HG03159 (cell line): ENCODE results near the gene RECK.
"Not testable (repeated sequence)": the region's sequence is repeated elsewhere in the genome, so short reads cannot be mapped to it uniquely, and the experiment has no call there.

Source experiments
- ATAC-seq: cut with Tn5 transposase; IDR thresholded peaks from one replicate; pipeline ENCODE4 v1.9.1; 2021; ENCODE audit warnings: mild to moderate bottlenecking, moderate library complexity; ENCODE audit not compliant: unreplicated experiment

Gene RECK

DNA sequence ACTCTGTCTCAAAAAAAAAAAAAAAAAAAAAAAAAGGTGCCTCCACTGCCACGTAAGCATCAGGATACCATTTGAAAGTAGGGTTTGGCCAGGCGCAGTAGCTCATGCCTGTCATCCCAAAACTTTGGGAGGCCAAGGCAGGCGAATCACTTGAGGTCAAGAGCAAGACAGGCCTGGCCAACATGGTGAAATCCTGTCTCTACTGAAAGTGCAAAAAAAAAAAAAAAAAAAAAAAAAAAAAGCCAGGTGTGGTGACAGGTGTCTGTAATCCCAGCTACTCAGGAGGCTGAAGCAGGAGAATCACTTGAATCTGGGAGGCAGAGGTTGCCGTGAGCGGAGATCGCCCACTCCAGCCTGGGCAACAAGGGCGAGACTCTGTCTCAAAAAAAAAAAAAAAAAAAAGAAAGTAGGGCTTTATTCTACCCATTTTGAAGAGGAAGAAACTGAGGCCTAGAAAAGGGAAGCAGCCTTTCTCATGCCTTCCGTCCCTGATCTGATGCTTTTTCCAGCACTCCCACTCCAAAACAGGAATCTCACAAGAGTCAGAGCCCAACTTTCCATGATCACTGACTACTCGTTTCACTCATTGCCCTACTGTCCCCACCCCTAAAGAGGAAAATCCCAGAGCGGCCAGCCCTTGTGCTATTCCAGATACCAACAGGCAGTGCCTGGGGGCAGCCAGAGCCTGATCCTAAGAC, 116.2 kb downstream of the RECK start:
- no peak for ATAC-seq

DNA sequence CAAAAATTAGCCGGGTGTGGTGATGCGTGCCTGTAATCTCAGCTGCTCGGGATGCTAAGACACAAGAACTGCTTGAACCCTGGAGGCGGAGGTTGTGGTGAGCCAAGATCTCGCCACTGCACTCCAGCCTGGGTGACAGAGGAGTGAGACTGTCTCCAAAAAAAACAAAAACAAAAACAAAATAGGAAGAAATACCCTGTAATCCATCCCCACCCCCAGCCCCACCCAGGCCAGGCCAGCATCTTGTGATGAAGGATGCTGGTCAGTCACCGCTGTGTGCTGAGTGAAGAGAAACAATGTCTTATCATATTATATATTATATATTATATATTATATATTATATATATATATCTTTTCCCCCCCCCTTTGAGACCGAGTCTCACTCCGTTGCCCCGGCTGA, 117.0 kb downstream of the RECK start:
- no peak for ATAC-seq

DNA sequence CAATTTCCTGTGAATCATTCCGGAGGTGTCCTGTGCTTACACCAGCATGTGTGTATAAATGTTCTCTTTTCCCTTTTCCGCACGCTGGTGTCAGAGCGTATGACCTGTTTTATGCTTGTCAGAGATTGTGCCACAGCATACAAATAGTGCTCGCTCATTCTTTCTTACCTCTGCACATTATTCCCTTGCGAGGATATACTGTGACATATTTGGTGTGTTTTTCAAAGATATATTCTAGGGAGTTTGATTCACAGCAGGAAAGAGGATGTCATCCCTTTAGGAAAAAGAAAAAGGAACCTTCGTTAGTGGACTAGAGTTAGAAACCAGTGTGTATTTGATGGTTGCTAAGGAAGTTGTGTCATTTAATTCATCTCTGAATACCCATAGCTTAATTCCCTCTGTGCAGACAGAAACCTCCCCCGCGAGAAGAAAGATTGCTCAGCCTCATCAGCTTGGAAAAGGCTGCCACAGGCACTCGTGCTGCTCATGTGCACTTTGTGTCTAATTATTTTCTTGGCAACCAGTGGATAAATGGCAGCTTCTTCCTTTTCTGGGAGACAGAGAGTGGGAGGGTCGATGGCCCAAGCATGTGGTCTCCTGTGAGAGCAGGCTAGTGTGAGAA, 117.7 kb downstream of the RECK start:
- no peak for ATAC-seq

DNA sequence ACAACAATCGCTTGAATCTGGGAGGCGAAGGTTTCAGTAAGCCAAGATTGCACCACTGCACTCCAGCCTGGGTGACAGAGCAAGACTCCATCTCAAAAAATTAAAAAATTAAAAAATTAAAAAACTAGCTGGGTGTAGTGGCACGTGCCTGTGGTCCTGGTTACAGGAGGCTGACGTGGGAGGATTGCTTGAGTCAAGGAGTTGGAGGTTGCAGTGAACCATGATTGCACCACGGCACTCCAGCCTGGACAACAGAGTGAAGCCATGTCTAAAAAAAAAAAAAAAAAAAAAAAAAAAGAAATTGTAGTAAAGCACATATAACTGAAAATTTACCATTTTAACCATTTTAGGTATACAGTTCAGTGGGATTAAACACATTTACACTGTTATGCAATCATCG, 119.4 kb downstream of the RECK start:
- no peak for ATAC-seq

DNA sequence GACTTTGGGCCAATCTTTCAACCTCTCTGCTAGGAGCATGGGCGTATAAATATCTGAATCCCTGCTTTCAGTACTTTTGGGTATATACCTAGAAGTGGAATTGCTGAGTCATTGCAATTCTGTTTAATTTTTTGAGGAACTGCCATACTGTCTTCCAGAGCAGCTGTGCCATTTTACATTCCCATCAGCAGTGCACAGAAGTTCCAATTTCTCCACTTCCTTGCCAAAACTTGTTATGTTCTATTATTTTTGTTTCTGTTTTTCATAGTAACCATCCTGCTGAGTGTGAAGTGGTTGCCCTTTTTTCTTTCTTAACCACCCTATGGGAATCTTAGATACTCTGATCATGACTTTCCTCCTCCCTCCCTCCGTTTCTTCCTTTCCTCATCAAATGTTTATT, 121.4 kb downstream of the RECK start:
- ATAC-seq = no peak

DNA sequence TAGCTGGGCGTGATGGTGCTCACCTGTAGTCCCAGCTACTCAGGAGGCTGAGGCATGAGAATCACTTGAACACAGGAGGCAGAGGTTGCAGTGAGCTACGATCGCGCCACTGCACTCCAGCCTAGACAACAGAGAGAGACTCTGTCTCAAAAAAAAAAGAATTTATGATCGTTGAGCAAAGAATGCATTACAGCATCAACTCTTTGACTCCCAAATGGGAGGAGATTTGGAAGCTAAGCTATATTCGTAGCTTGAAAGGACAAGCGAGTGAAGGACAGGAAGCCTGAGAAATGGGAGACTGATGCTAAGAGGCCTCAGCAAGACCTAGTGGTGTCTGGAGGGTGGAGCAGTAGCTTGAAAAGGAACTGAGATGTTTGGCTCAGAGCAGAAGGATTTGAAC, 122.2 kb downstream of the RECK start:
- ATAC-seq = no peak

DNA sequence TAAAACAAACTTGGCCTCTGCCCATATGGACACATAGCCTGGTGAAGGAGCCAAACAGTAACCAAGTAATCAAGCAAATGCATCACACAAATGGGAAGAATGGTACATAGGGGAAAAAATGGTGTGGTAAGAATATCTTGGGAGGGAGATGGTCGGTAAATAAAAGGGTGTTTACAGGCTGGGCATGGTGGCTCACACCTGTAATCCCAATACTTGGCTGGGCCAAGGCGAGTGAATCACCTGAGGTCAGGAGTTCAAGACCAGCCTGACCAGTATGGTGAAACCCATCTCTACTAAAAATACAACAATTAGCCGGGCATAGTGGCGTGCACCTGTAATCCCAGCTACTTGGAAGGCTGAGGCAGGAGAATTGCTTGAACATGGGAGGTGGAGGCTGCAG, 122.8 kb downstream of the RECK start:
- not testable (repeated sequence) for ATAC-seq

DNA sequence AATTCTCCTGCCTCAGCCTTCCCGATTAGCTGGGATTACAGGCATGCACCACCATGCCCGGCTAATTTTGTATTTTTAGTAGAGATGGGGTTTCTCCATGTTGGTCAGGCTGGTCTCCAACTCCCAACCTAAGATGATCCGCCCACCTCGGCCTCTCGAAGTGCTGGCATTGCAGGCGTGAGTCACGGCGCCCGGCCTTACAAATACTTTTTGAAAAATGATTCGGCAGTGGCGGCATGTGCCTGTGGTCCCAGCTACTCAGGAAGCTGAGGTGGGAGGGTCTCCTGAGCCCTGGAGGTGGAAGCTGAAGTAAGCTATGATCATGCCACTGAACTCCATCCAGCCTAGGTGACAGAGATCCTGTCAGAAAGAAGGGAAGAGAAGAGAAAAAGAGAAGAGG, 123.4 kb downstream of the RECK start:
- not testable (repeated sequence) for ATAC-seq

DNA sequence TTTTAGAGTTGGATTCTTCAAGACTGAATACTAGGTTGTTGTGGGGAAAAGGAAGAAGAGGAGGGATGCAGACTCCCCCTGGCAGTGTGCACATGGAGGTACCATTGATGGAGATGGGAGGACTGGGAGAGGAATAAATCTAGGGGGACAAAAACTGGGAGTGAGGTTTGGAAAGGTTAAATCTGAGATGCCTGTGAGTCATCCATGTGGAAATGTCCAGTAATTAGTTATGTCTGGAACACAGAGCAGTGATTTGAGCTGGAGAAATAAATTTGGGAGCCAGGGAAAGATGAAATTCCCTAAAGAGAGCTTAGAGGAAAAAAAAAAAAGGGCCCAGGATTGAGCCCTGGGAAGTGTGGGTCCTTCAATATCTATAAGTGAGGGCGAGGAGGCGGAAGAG, 124.5 kb downstream of the RECK start:
- no peak for ATAC-seq

DNA sequence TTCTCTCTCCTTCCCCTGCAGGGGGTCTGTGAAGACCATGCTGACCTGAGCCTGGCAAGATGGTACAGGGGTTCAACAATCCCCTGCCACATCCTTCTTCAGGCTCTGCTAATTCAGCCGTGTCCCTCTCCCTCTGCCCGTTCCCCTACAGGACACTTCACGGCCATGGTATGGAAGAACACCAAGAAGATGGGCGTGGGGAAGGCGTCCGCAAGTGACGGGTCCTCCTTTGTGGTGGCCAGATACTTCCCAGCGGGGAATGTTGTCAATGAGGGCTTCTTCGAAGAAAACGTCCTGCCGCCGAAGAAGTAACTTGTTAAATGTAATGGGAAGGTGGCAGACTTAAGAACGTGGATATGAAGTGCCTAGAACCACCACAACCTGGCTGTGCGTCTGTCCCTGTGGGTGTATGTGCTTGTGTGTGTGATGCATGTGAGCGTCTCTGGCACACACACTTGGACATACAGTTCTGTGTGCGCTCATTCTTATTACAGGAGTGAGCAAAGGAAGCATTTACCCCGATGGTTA, 125.6 kb downstream of the RECK start:
- no peak for ATAC-seq

DNA sequence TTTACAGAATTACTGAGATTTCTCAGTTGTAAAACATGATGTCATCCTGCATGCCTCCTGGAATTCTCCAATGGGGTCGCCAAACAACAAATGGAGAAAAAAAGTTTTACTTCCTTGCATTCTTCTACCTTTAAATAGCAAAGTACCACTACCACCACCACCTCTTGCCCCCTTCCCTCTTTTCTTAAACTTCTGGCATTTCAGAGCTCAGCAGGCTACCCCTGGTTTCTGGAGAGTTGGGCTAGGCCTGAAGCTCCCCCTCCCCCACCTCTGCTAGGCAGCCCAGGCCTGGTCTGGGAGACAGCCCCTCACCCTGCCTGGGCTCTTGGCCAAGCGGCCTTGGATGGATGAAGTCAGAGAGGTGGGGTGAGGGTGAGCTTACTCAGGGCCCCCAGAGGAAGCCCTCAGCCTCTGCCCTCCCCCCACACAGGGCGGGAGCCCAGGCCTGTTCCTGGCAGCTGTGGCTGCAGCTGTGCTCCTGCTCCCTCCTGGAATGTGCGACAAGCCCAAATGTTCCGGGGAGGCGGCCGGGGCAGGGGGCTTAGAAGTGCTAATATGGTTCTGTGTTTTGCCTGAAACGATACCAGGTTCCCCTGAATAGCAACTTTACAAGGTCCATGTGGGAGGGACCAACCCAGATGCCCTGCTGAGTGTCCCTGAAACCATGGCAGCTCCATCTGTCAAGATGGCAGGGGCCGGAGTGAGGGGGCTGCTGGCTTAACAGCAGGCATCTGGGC, 126.5 kb downstream of the RECK start:
- no peak for ATAC-seq

DNA sequence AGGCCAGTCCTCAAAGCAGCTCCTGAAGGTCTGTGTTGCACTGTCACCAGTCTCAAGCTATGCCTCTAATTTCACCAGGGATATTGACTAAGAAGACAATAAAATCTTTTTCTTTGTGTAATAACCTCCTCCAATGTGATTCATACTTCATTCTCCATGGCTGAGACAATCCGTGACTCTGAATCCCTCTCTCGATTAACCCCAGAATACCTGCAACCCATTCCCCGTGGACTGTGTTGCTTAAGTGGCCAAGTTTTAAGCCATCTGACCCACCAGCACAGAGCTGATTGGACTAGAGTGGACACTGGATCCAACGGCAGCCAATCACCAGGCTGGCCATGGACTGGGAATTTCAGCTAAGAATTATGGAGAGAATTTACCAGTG, 127.1 kb downstream of the RECK start:
- no peak for ATAC-seq

DNA sequence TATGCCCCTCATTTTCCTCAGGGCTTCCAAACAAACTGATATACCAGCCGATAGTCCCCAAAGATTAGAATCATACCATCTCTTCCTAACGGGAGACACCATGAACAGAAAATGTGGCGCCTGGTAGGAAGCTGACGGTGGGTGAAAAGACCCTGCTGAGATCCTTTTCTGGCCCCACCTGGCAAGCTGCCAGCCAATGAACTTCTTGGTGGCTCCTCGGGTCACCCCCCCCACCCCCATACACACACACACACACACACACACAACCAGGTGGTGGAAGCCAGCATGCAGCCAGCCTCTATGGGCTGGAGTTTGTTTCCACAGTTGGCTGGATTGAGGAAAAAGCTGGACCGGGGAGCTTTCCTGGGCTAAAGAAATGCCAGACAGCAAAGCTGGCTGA, 127.7 kb downstream of the RECK start:
- ATAC-seq = no peak

DNA sequence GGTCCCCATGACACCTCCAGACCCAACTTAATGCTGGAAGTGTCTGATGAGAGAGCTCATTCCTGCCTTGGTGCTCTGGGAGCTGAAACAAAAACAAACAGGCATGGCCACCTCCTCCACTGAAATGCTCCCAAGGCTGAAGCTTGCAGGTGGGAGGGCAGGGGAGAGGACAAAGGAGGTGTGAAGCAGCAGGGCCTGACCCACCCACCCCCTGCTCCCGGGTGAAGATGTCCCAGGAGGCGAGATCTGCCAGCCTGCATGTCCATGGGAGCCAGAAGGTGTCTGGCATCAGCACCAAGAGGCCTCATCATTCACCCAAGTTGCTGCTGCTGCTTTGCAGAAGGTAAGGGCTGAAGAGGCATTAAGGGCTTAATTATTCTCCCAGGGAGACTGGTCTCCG, 128.3 kb downstream of the RECK start:
- ATAC-seq = no peak

DNA sequence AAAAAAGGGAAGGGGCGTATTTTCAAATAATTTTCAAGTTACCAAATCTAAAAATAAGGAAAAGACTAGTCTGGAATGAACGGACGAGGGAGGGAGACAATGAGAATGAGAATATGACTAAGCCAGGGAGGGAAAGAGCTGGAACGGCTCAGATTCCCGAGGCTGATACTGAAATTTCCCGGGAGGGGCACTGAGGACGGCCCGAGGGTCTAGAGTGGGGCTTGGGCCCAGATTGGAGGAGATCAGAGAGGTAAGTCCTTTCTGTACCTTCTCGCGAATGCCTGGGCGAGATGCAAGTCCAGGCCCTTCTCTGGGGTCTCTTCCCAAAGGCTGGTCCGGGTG, 129.1 kb downstream of the RECK start:
- no peak for ATAC-seq

DNA sequence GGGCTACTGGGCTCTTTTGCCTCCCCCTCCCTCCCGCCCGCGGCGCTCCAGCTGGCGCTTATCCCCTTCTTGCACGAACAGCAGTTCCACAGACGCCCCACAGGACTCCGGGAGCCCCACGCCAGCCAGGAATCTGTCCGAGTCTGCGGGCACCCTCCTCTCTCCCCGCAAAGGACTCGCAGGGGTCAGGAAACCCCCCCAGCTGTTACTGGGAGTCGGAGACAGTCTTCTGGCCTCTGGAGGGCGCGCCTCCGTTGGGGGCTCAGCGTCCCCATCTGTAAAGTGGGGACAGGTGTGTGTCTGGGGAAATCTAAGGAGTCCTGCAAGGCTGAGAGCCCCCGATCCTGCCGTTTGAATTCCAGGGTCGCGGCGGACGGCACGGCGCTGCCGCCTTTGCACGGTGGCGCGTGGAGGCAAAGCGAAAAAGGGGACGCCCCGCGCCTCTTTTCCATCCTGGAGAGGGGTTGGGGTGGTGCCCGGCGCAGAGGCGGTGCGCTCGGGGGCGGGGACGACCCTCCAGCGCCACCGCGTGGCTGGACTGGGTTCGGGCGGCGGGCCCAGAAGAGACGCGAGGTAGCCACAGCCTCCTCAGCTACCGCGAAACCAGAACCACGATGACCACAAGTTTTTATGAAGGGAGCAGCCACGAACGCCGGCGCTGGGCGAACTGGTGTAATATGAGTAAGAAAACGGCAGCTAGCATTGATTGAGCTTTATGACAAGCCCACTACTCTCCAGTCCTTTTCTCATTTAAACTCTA, 129.6 kb downstream of the RECK start:
- ATAC-seq = peak; percentile 85

DNA sequence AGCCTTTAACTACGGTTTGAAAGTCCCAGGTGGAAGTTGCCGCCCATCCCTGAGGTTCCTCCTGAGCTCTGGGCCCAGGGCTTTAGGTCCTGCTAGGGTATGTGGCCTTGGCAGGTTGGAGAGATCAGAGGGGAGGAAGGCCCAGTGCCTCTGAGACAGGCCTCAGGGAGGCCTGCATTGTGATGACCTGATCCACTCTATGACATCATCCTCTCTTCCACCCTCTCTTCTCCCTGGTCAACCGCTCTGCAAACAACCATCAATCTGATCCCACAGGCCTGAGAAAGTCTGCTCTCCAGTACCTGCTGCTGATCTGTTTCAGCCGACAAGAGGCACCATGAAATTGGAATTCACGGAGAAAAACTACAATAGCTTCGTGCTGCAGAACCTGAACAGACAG, 132.5 kb downstream of the RECK start, which contains the start of gene CCIN:
CCIN (plus strand) TSS at position 223 of the 400 bp plus-strand sequence; CDS start at position 338, 115 bp downstream.
- no peak for ATAC-seq

DNA sequence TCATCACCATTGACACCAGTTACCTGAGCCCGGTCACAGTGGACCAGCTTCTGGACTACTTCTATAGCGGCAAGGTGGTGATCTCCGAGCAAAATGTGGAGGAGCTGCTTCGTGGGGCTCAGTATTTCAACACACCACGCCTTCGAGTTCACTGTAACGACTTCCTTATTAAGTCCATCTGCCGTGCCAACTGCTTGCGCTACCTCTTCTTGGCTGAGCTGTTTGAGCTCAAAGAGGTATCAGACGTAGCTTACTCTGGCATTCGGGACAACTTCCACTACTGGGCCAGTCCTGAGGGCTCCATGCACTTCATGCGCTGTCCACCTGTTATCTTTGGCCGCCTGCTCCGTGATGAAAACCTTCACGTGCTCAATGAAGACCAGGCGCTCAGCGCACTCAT, 133.0 kb downstream of the RECK start:
- no peak for ATAC-seq

DNA sequence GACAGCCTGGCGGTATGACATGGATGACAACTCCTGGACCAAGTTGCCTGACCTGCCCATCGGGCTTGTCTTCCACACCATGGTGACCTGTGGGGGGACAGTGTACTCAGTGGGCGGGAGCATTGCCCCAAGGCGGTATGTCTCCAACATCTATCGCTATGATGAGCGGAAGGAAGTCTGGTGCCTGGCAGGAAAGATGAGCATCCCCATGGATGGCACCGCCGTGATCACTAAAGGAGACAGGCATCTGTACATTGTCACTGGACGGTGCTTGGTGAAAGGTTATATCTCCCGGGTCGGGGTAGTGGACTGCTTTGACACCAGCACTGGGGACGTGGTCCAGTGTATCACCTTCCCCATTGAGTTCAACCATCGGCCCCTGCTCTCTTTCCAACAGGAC, 133.8 kb downstream of the RECK start:
- no peak for ATAC-seq

DNA sequence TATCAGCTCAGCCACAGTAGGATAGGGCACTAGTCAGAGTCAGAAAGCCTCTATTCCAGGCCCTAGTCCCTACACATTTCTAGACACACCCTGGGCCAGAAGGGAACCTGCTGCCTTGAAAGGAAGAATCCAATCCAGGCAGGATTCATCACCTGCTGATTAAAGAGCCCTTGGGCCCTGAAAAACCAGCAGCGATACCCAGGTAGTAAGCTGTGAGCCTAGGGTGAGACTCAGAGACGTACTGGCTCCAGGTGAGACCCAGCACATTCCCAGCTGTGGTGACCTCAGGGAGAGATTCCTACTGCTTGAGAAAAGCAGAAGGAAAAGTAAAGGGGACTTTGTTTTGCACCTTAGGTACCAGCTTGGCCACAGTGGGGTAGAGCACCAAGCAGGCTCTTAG, 137.1 kb downstream of the RECK start:
- no peak for ATAC-seq
